ENCODE data around the gene RCSD1. TPM values are rescaled to one million over a fixed set of nuclear protein-coding genes. Genes with fewer than 3 reads are reported as not detected.
A peak's percentile ranks its signal among the peaks of the same experiment; 100 is the strongest.

The RCSD1 gene, protein sequence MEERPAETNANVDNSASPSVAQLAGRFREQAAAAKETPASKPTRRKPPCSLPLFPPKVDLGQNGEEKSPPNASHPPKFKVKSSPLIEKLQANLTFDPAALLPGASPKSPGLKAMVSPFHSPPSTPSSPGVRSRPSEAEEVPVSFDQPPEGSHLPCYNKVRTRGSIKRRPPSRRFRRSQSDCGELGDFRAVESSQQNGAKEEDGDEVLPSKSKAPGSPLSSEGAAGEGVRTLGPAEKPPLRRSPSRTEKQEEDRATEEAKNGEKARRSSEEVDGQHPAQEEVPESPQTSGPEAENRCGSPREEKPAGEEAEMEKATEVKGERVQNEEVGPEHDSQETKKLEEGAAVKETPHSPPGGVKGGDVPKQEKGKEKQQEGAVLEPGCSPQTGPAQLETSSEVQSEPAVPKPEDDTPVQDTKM
- total RNA-seq: 1 to 10 TPM; 2.4 to 8.7 (median 4.4) TPM

DNA sequence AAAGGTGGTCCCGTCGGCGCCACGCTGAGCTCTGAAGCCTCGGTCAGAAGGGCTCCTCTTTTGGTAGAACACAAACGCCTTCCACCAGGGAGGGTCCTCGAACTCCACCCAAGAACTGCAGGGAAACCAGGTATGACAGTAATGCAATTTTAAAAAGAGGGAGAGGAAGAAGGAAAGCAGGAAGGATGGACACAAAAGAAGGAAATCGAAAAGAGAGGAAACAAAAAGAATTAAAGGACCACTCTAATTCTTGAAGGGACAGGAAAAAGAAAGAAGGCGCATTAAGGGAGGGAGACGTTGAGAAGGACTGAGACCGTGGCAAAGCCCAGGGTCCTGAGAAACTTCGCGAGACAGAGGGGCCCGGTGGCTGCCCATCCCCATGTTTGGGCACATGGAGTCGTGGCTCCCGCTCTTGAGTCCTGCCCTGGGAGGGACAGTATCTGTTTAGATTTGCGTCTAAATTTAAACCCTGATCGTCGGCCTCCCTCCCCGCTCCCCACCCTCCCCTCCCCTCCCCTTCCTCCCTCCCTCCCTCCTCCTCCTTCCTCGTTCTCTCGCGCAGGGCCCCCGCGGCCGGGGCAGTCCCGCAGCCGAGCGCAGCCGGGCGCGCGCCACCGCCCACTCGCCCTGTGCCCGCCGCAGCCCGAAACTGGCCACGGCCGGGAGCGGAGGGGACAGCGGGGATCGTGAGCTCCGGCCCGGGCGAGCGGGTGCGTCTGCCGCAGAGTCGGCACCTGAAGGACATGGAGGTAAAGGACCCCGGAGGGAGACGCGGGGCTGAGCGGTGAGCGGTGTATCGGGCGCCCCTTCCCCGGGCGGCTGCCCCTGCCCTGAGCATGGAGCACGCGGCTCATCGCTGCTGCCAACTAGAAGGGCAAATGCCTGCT, at the start of gene RCSD1:
Gene RCSD1 (plus strand): TSS at position 552 of the 887 bp plus-strand sequence. CDS start 192 bp downstream, at position 744.
- peak within 1 kb of the TSS; percentile 44 for H3K4me3 ChIP-seq (ENCODE audit: low read depth, poor library complexity, severe bottlenecking)
- DNase-seq (ENCODE audit: low spot score in 2 of 2): peak in 1 of 2 donors; percentile 86
- TF ChIP-seq POLR2A (IDR thresholded peaks at IDR 0.05) (no peak), CTCF (IDR thresholded peaks at IDR 0.05) (no peak)
- 12 to 18% methylated on average over 38 to 41 of the region's 62 CpGs for WGBS, 2 donors
- intact Hi-C loops (cut with DNase I; ENCODE audit: low total_unique reads): no loop called here

GRCh38 chr1:167582064-167582463, 48.0 kb upstream of the RCSD1 start:
- TF ChIP-seq CTCF (IDR thresholded peaks at IDR 0.05): no peak
- no peak for TF ChIP-seq POLR2A (IDR thresholded peaks at IDR 0.05)
- WGBS, 2 donors: 89 to 90% methylated on average over 1 of the region's 1 CpG
- no peak overlapping the region for H3K4me3 ChIP-seq (ENCODE audit: low read depth, poor library complexity, severe bottlenecking)
- no peak for DNase-seq (ENCODE audit: low spot score in 2 of 2)
- intact Hi-C loops (cut with DNase I; ENCODE audit: low total_unique reads): no loop called here

GRCh38 chr1:167582722-167583121, 47.3 kb upstream of the RCSD1 start:
- no peak overlapping the region for H3K4me3 ChIP-seq (ENCODE audit: low read depth, poor library complexity, severe bottlenecking)
- intact Hi-C loops (cut with DNase I; ENCODE audit: low total_unique reads): no loop called here
- WGBS, 2 donors: 96 to 99% methylated on average over 4 of the region's 4 CpGs
- TF ChIP-seq CTCF (IDR thresholded peaks at IDR 0.05) (no peak), POLR2A (IDR thresholded peaks at IDR 0.05) (no peak)
- DNase-seq (ENCODE audit: low spot score in 2 of 2): no peak

GRCh38 chr1:167584581-167584980, 45.5 kb upstream of the RCSD1 start:
- intact Hi-C loops (cut with DNase I; ENCODE audit: low total_unique reads): no loop called here
- 76 to 83% methylated on average over 3 of the region's 3 CpGs for WGBS, 2 donors
- TF ChIP-seq CTCF (IDR thresholded peaks at IDR 0.05) (no peak), POLR2A (IDR thresholded peaks at IDR 0.05) (no peak)
- no peak for DNase-seq (ENCODE audit: low spot score in 2 of 2)
- H3K4me3 ChIP-seq (ENCODE audit: low read depth, poor library complexity, severe bottlenecking): no peak overlapping the region

- no peak overlapping the region for H3K4me3 ChIP-seq (ENCODE audit: low read depth, poor library complexity, severe bottlenecking)
- 69 to 96% methylated on average over 2 of the region's 2 CpGs for WGBS, 2 donors
- intact Hi-C loops (cut with DNase I; ENCODE audit: low total_unique reads): no loop called here
- no peak for DNase-seq (ENCODE audit: low spot score in 2 of 2)
- no peak for TF ChIP-seq CTCF (IDR thresholded peaks at IDR 0.05)
- TF ChIP-seq POLR2A (IDR thresholded peaks at IDR 0.05): no peak
Observed at GRCh38 chr1:167587342-167587741, 42.7 kb upstream of the RCSD1 start.

Measured in lower leg skin (tissue), 4 donors.